GM21515 (cell line): Measurements from ENCODE around the gene MYADM.

Source experiments
- ATAC-seq: cut with Tn5 transposase; IDR thresholded peaks from one replicate; pipeline ENCODE4 v1.9.1; 2021; ENCODE audit not compliant: unreplicated experiment

Gene MYADM

DNA sequence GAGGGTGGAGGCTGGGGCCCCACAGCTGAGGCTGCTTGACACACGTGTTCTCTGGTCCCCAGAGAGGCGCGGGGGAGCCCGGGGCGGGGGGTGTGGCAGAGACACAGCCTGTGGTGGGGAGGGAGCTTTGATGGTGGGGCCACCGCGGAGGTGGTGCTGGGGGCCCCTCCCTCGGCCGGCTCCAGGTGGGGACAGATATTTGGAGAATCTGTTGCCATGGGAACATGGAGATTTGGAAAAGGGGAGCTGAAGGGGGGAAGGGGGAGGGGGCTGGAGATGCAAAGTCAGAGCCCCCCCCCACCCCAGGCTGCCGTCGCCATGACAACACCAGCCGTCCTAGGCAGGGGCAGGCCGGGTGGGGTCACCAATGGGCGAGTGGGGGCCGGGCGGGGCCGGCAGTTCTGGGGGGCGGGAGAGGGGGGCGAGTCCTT, 15.6 kb downstream of the MYADM start:
- no peak for ATAC-seq

DNA sequence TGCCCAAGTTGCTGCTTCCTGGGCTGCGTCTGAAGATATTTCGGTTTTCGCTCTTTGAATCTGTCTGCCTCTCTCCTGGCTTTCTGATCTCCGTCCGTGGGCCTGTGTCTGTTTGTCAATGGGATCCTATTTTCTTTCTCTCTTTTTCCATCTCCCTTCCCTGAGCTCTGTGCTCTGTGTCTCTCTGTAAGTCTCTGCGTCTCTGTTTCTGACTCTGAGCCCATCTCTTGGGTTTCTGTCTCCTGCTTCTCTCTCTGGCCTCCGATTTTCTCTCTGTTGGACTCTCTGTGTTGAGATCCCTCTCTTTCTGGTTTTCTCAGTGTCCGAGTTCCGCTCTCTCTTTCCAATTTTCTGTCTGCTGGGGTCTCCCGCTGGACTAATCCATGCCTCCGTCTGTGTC, 16.1 kb downstream of the MYADM start:
- ATAC-seq: no peak

DNA sequence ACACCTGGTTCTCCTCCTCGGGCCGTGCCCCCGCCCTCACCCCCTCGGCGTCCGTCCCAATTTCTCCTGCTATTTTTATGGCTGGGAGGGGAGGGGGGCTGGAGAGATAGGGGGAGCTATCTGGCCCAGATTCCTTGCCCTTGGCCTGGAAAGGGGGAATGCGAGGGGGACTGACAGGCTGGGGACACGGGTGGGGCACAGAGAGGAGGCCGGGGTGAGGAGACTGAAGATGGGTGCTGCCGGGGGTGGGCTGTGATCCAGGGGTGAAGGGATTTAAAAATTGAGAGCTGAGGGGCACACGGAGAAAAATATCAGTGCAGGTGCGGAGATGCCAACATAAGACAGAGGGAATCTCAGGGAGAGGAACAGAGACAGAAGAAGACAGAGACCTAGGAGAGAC, 16.6 kb downstream of the MYADM start:
- no peak for ATAC-seq

DNA sequence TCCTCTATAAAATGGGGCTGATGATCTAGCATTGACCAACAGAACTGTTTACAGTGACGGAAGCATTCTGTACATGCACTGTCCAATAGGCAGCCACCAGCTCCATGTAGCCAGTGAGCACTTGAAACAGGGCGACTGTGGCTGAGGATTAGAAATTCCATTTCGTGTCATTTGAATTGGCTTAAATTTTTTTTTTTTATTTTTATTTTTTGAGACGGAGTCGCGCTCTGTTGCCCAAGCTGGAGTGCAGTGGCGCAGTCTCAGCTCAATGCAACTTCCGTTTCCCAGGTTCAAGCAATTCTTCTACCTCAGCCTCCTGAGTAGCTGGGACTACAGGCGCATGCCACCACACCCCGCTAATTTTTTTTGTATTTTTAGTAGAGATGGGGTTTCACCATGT, 17.4 kb downstream of the MYADM start:
- ATAC-seq: no peak

DNA sequence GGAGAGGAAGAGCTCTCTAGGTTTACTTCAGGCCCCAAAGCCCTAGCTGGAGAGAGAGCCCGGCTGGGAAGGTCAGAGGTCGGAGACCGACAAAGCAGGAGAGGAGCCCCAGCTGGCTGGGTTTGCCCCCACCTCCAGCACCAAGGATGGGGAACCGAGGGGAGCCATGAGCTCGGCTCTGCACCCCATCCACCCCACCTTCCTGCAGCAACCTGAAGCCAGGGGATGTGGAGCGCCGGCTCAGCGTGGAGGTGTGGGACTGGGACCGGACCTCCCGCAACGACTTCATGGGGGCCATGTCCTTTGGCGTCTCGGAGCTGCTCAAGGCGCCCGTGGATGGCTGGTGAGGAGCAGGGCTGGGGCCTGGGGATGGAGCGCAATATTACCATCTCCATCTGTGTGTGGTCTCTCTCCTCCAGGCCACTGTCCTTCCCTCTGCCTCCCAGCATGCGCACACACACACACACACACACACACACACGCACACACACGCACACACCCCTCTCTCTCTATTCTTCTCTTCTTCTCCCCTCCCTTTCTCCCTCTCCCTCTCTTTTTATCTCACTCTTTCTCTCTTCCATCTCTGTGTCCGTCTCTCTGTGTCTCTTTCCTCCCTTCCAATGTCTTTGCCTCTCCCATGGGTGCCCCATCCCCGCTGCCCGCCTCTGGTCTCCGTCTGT, 24.8 kb downstream of the MYADM start:
- ATAC-seq: no peak

DNA sequence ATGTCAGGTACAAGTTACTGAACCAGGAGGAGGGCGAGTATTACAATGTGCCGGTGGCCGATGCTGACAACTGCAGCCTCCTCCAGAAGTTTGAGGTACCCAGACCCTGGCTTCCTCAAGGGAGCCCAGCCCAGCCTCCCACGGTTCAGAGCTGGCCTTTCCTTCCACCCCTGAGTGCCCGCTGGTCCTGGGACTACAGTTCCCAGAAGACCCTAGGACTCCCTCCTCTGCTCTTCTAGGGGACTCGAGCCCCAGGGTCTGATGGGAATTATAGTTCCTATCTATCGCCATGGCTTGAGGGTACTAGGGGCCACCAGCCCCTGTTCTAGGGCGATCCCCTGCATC, 25.3 kb downstream of the MYADM start:
- ATAC-seq: no peak

DNA sequence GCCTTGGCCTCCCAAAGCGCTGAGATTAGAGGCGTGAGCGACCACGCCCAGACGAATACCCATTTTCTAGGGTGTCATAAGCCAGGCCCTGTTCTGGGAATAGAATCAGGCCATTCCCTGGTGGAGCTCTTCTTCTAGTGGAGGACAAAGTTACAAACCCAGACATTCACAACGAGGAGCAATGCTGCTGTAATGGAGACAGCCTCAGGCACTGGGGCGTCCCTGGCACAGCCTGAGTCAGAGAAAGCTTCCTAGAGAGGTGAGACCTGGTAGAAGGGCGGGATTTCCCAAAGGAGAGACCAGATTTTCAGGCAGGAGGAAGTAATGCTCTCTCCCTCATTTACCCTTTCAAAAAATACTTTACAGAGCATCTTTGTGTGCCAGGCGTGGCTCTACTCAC, 27.0 kb downstream of the MYADM start:
- no peak for ATAC-seq

DNA sequence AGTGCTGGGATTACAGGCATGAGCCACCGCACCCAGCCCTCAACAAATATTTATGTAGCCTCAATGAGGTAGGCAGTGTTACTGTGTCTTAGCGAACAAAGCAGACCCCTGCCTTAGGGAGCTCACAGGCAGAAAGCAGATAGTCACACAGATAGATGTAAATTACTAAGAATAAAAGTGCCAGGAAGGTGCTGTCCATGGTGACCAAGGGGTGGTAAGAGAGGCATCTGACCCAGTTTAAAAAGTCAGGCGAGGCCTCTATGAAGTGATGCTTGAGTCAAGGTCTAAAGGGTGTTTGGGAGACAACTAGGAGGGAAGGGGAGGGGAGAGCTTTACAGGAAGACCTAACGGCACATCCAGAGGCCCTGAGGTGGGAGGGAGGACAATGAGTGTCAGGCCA, 29.0 kb downstream of the MYADM start:
- ATAC-seq: no peak

DNA sequence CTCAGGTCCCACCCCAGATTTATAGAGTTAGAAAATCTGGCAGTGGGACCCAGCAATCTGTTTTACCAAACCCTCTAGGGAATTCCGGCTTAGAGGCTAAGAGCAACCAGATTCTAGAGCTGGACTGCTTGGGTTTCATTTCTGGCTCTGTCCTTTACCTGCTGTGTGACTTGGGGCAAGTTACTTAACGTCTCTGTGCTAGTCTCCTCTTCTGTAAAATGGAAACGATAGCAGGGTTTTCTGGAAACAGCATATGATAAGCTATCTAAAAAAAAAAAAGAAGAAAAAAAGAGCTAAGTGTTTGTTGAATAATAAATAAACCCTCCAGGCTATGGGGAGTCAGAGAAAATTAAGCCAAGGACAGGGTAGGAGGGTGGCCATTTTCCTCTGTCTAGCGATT, 29.8 kb downstream of the MYADM start:
- ATAC-seq: no peak

DNA sequence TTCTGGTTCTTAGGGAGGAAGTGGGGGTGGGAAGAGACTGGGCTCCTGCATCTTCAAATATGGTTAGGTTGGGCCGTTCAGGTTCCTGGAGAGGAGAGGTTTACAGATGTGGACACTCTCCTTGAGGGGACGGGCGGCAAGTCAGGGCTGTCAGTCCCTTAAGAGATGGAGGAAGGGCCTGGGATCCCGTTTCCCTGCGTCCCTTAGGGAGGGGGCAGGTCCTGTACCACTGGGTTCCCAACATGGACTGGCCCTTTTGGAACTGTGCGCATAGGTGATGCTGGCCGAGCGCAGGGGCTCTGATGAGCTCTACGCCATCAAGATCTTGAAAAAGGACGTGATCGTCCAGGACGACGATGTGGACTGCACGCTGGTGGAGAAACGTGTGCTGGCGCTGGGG, 30.5 kb downstream of the MYADM start:
- ATAC-seq: no peak

DNA sequence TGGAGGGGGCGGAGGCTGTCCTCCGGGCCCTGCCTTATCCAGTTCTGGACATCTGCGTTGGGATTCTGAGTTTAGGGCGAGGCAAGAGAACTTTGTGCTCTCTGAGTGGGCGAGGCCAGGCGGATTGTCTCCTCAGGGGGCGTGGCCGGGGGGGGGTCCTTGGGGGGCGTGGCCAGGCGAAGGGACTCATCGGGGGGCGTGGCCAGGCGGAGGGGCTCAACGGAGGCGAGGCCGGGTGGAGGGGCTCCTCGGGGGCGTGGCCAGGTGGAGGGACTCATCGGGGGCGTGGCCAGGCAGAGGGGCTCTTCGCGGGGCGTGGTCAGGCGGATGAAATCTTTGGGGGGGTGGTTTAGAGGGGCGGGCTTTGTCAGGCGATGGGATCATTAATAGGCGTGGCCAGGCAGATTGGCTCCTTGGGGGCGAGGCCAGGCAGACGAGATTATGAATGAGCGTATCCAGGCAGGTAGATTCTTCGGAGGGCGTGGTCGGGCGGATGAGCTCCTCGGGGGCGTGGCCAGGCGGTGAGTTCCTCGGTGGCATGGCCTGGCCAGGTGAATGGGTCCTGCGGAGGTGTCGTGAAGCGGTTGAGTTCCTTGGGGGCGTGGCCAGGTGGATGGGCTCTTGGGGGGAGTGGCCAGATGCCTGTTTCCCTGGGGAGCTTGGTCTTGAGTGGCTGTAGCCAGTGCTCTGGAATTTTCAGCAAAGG, 31.1 kb downstream of the MYADM start:
- no peak for ATAC-seq

DNA sequence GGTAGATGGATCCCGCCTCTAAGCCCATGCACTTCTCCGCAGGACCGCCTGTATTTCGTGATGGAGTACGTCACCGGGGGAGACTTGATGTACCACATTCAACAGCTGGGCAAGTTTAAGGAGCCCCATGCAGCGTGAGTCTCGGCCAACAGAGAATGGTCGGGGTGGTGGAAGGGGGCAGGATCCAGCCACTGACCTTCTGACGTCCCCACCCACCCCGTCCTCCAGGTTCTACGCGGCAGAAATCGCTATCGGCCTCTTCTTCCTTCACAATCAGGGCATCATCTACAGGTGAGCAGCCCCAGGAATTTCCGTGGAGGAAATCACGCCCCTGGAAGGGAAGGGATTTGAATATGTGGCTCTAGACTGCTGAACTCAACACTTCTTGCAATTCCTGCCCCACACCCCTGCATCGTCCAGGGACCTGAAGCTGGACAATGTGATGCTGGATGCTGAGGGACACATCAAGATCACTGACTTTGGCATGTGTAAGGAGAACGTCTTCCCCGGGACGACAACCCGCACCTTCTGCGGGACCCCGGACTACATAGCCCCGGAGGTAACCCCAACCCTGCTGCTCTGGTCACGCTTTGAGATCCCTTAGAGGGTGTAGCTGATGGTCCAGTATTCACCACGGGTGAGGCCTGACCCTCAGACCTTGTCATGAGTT, 32.6 kb downstream of the MYADM start:
- ATAC-seq: no peak

DNA sequence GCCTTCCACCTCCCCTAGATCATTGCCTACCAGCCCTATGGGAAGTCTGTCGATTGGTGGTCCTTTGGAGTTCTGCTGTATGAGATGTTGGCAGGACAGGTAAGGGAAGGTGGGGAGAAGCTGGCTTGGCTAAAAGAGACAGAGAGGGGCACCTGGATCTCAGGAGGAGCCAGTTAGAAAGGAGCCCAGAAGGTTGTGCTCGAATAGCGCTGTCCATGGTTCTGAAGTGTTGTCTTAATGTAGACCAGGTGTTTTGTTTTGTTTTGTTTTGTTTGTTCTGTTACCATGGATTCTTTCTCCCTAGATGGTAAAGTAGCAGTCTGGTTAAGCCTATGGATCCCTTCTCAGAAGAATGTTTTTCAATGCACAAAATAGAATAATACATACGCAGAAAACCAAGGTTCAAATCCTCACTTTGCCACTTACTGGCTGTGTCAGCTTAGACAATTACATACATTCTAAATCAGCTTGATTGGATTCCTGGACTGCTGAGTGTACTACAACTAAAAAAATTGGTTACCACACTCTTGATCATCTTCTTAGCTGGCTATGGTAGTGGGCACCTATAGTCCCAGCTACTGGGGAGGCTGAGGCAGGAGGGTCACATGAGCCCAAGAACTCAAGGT, 35.5 kb downstream of the MYADM start:
- ATAC-seq: no peak

DNA sequence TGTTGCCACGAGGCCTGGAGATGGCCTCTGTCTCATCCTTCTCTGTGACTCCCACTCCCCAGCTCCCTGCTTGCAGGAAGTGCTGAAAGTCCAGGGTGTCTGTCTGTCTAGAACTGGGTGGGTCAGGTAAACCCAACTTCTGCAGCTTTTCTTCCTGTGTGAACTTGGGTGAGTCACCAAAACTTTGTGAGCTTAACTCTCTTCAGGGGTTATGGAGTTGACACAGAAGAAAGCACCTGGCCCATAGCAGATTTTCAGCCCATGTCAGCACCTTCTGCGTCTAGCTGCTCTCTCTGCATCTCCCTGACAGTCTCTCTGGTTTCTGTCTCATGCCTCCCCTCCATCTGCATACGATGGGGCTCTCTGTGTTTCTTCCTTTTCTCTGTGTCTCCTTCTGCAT, 37.2 kb downstream of the MYADM start:
- ATAC-seq: no peak

DNA sequence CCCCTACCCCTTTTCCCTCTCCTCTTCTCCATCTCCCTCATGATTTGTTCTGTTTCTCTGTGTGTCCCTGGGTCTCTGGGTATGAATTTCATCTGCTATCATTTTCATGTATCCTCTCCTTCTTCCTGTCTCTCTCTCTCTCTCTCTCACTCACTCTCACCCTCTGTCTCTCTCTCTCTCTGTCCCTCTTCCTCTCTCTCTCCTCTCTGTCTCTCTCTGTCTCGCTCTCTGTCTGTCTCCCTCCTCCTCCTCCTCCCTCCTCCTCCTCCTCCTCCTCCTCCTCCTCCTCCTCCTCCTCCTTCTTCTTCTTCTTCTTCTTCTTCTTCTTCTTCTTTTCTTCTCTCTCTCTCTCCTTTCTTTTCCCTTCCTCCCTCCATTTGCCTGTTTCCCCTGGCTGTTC, 38.1 kb downstream of the MYADM start:
- no peak for ATAC-seq

DNA sequence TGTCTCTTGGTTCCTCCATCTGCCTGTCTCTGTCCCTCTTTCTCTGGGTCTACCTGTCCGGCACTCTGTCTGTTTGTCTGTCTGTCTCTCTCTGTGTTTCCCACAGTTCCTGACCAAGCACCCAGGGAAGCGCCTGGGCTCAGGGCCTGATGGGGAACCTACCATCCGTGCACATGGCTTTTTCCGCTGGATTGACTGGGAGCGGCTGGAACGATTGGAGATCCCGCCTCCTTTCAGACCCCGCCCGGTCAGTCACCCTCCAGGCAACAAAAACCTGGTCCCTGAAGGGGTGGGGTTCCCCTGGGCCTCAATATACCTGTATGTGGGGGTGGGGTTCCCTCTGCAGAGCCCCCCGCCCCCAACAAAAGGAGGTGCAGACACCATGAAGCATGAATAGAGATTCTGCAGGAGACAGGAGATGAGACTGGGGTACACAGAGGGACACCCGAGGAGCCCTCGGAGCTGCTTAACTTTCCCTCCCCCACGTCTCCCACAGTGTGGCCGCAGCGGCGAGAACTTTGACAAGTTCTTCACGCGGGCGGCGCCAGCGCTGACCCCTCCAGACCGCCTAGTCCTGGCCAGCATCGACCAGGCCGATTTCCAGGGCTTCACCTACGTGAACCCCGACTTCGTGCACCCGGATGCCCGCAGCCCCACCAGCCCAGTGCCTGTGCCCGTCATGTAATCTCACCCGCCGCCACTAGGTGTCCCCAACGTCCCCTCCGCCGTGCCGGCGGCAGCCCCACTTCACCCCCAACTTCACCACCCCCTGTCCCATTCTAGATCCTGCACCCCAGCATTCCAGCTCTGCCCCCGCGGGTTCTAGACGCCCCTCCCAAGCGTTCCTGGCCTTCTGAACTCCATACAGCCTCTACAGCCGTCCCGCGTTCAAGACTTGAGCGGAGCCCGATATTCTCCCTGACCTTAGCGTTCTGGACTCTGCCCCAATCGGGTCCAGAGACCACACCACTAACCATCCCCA, 38.8 kb downstream of the MYADM start:
- no peak for ATAC-seq

DNA sequence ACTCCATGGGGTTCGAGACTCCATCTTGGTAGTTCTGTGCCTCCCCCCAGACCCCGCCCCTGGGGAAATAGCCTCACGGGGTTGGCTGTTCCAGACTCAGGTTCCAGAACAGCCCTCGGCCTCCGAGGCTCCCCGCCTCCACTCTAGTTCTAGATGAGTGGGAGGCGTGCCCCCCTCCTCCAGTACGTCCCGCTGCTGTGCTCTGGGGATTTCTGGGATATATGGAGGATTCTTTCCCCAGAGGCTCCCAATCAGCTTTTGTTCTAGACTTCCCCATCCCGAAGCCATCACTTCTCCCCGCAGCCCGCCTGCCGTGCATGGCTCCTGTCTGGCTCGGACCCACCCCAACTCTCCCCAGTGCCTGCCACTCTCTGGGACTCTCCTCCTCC, 39.5 kb downstream of the MYADM start:
- no peak for ATAC-seq

DNA sequence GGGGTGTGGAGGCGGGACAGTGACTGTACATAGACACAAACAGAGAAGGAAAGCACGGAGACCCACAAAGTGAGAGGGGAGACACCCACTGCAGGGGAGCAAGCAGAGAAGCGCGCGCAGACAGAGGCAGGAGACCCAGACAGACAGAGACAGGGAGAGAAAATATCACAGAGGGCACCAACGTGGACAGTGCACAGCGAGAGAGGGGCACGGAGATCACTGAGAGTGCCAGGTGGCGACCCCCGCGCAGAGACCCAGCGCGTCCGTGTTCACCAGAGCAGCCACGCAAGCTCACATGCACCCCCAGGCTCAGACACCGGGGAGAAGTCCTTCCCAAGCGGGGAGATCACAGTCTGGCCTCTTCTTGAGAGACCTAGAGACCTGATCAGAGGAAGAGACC, 40.0 kb downstream of the MYADM start:
- ATAC-seq: no peak

DNA sequence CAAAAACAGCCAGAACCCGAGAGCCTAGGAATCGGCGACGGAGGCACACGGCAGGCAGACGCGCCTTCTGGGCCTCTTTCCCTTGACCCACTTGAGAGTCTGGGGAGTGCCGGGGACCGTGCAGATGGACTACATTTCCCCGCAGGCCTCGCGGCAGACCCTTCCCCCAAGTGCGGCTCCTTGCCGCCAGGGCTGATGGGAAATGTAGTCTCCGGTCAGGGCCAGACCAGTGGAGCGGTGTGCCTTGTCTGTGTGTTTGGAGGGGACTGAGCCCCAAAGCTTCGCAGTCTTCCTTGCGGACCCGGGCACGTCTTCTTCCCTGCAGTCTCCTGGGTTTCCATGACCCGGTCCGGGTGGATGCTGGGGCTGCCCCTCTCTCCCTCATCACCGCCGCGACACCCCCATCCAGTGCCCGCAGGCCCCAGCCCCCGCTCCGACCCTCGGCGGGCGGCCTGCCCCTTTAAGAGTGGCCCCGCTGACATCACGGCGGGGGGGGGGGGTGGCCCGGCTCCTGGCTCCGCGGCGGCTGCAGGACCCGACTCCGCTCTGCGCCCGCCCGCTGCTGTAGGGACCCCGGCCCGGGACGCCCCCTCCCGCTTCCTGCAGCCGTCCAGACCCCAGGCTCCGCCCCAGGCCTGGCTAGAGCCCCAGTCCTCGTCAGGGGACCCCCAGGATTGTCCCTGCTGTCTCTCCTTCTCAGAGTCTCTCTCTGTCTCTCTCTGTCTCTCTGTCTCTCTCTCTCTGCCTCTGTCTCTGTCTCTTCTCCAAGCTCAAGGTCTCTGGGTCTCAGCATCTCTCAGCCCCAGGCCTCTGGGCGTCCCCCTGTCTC, 40.6 kb downstream of the MYADM start:
- no peak for ATAC-seq

DNA sequence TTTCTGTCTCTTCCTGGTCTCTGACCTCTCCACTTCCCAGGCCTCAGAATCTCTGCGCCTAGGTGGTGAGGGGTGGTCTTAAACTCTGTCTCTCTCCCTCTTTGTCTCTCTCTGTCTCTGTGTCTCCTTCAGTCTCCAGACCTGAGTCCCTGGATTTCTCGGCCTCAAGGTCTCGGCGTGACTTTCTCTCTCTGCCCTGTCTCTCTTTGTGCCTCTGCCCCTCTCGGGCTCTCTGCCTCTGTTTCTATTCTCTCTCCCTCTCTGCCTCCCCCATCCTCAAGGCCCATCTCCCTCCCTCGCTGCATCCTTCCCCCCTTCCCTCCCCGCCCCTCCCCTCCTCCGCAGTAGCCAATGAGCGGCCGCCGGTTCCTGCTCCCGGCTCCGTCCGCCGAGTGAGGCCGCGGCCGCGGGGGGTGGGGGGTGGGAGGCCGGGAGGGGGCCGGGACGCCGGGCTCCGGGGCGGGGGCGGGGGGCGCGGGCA, 41.3 kb downstream of the MYADM start, which contains the start of gene CACNG7:
CACNG7 (plus strand) TSS at position 344 of the 481 bp plus-strand sequence. CDS start 3,554 bp downstream, outside the sequence.
- ATAC-seq: no peak
